ENCODE measurements around the gene UCP3.

- TF ChIP-seq CTCF (IDR thresholded peaks at IDR 0.05) (no peak), EP300 (IDR thresholded peaks at IDR 0.05) (no peak), POLR2AphosphoS5 (IDR thresholded peaks at IDR 0.05) (no peak)
Observed at GRCh38 chr11:74020539-74020938, 11.7 kb upstream of the UCP3 start.
